T-helper 2 cell treated with Interferon-gamma antibody and Interleukin-4, amounts not matched to agents 5 μg/mL and 100 μg/mL, for 36 hours (primary cell): ENCODE results near the gene RPL37.

Experiments used
- DNase-seq: peaks from one replicate; pipeline ENCODE4 v3.0.0; 2021; ENCODE audit warnings: low spot score
- H3K27ac Mint-ChIP-seq: one replicate; pipeline ENCODE4 v1.8.0; 2021; ENCODE audit warnings: mild to moderate bottlenecking, mixed read lengths
- H3K27me3 Mint-ChIP-seq: one replicate; pipeline ENCODE4 v1.8.0; 2021; ENCODE audit warnings: low read depth, mixed read lengths
- H3K36me3 Mint-ChIP-seq: one replicate; pipeline ENCODE4 v1.8.0; 2021; ENCODE audit warnings: low read depth, mixed read lengths
- H3K4me1 Mint-ChIP-seq: one replicate; pipeline ENCODE4 v1.8.0; 2021; ENCODE audit warnings: low read depth, mixed read lengths
- H3K4me3 Mint-ChIP-seq: one replicate; pipeline ENCODE4 v1.8.0; 2022; ENCODE audit warnings: mild to moderate bottlenecking, moderate library complexity, mixed read lengths
- H3K9me3 Mint-ChIP-seq: one replicate; pipeline ENCODE4 v1.8.0; 2021; ENCODE audit warnings: mixed read lengths

RPL37 gene

DNA sequence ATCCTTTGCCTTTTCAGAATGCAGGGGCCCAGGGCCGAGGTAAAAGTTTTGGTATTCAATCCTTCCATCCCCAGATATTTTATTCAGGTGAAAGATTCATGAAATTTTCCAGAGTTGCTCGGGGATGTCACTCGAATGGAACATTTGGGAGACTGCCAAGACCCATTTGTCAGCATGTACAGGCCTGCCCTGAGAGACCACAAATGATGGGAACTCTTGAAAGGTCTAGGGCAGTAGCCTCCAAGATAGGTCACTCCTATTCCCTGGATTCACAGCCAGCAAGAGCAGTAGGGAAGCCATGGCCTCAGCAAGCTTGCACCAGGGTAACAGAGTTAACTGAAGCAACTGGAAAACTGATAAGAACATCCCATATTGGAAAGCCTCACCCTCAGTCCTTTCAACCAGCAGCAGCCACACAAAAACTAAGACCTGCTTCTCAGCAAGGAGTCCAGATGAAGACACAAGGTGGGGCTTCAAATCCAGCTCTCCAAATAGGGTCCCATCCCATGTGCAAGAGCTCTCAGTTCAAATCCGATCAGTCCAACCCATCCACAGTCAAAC, 18.7 kb upstream of the RPL37 start:
- no peak overlapping the region for H3K27ac Mint-ChIP-seq
- no peaks in the 10 kb centered on the region for H3K27me3 Mint-ChIP-seq
- H3K4me3 Mint-ChIP-seq = no peak overlapping the region
- H3K4me1 Mint-ChIP-seq = no peaks in the 10 kb centered on the region
- H3K9me3 Mint-ChIP-seq = peaks cover 4% of the 10 kb centered on the region
- H3K36me3 Mint-ChIP-seq = peaks cover 2% of the 10 kb centered on the region
- DNase-seq = no peak

DNA sequence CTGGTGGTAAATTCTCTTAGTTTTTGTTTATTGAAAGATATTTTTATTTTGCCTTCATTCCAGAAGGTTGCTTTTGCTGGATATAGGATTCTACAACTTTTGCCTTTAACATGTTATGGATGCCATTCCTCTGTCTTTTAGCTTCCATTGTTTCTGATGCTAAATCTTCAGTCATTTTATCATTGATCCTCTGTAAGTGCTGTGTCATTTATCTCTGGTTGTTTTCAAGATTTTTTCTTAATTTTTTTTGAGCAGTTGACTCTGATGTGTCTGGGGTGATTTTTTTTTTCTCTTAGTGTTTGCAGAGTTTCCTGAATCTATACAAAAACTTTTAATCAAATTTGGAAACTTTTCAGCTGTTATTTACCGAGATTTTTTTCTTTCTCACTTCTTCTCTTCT, 12.5 kb upstream of the RPL37 start:
- DNase-seq = no peak
- no peaks in the 10 kb centered on the region for H3K9me3 Mint-ChIP-seq
- H3K4me1 Mint-ChIP-seq = peaks cover 4% of the 10 kb centered on the region
- H3K27me3 Mint-ChIP-seq = peaks cover 20% of the 10 kb centered on the region
- no peak overlapping the region for H3K4me3 Mint-ChIP-seq
- H3K36me3 Mint-ChIP-seq = peaks cover 5% of the 10 kb centered on the region
- no peak overlapping the region for H3K27ac Mint-ChIP-seq

DNA sequence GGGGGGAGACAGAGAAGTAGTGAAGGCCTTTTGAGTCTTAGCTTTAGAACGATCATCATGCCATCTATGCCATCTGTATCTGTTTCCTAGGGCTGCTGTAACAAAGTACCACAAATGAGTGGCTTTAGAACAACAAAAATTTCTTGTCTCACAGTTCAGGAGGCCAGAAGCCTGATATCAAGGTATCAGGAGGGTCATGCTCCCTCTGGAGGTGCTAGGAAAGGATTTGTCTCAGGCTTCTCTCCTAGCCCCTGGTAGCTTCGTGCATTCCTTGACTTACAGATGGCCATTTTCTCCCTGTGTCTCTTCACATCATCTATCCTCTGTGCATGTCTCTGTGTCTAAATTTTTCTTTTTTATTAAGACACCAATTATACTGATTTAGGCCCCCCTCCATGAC, 11.3 kb upstream of the RPL37 start:
- no peak for DNase-seq
- Mint-ChIP-seq H3K27me3 (peaks cover 22% of the 10 kb centered on the region), H3K4me3 (no peak overlapping the region), H3K4me1 (peaks cover 6% of the 10 kb centered on the region), H3K36me3 (peaks cover 6% of the 10 kb centered on the region), H3K27ac (no peak overlapping the region), H3K9me3 (no peaks in the 10 kb centered on the region)

DNA sequence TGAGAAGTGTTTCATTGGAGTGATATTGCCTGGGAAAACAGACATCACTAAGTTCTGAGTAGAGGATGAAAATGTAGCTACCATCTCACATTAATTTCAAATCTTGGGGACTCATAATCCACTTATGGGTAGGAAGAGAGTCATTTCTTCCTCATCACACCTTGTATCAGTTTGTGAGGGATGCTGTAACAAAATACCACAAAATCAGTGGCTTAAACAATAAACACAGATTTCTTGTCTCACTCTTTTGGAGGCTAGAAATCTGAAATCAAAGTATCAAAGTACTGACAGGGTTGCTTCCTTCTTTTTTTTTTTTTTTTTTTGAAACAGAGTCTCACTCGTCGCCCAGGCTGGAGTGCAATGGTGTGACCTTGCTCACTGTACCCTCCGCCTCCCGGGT, 9.5 kb upstream of the RPL37 start:
- peaks cover 8% of the 10 kb centered on the region for H3K36me3 Mint-ChIP-seq
- no peak overlapping the region for H3K27ac Mint-ChIP-seq
- no peaks in the 10 kb centered on the region for H3K9me3 Mint-ChIP-seq
- H3K27me3 Mint-ChIP-seq = peaks cover 23% of the 10 kb centered on the region
- no peak for DNase-seq
- no peak overlapping the region for H3K4me3 Mint-ChIP-seq
- peaks cover 12% of the 10 kb centered on the region for H3K4me1 Mint-ChIP-seq

DNA sequence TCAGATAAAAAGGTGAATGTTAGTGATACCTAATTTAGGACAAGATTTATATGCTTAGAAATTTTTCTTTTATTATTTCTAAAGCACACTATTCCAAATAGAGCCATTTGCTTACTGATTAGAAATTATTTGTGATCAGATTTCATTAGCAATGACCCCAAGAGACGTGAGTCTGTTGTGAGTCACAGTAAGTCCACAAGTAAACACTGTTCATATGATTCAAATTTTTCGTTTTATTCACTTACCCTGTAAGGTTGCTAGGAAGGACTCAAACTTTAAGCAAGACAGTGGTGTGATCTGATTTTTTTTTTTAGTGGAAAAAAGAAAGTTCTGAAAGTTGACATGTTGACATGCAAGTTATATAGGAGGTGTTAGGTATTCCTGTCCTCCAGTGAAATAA, 7.3 kb upstream of the RPL37 start:
- H3K36me3 Mint-ChIP-seq = peaks cover 8% of the 10 kb centered on the region
- no peak for DNase-seq
- no peak overlapping the region for H3K27ac Mint-ChIP-seq
- H3K4me1 Mint-ChIP-seq = peaks cover 12% of the 10 kb centered on the region
- peaks cover 18% of the 10 kb centered on the region for H3K27me3 Mint-ChIP-seq
- no peak overlapping the region for H3K4me3 Mint-ChIP-seq
- no peaks in the 10 kb centered on the region for H3K9me3 Mint-ChIP-seq

DNA sequence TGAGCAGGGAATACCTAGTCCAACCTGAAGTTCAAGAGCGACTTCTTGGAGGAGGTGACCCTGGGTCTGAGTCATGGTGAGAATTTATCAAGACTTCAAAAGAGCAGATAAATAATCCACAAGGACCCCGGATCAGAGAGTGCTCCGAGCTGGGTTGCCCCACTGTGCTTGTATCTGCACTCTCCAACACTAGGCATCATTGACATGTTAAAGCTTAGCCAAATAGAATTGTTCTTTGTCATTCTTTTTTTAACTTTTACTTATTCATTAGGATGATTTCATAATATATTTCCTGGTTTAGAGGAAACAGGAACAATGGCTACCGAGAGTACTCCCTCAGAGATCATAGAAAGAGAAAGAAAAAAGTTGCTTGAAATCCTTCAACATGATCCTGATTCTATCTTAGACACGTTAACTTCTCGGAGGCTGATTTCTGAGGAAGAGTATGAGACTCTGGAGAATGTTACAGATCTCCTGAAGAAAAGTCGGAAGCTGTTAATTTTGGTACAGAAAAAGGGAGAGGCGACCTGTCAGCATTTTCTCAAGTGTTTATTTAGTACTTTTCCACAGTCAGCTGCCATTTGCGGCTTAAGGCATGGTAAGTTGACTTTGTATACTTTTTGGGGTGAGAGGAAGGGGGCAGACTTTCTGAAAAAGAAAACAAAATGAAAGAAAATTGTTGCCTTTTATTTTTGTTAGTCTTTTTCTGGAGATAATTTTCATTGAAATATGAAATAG, 6.2 kb upstream of the RPL37 start, which contains the start of gene CARD6:
CARD6 (plus strand) TSS at position 300 of the 738 bp plus-strand sequence; CDS start at position 316, 16 bp downstream.
- Mint-ChIP-seq H3K27ac (peak within 1 kb of the TSS; percentile 88), H3K4me3 (peak within 1 kb of the TSS; percentile 83), H3K4me1 (peaks cover 13% of the 10 kb centered on the region), H3K36me3 (peaks cover 11% of the 10 kb centered on the region), H3K27me3 (peaks cover 13% of the 10 kb centered on the region), H3K9me3 (peaks cover 7% of the 10 kb centered on the region)
- no peak for DNase-seq

DNA sequence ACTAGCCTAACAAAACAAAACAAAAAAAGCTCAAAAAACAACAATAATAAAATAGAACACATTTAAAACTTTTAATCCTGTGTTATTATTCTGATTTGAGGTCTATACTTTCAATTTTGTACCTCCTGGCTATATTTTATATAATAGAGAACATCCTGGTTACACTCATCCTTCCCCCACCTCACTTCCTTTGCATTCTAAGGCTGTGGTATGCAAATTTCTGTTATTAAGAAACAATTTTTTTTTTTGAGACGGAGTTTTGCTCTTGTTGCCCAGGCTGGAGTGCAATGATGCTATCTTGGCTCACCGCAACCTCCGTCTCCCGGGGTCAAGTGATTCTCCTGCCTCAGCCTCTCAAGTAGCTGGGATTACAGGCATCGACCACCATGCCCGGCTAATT, 3.1 kb upstream of the RPL37 start:
- H3K9me3 Mint-ChIP-seq = peaks cover 9% of the 10 kb centered on the region
- H3K27me3 Mint-ChIP-seq = peaks cover 4% of the 10 kb centered on the region
- no peak for DNase-seq
- no peak overlapping the region for H3K4me3 Mint-ChIP-seq
- peaks cover 29% of the 10 kb centered on the region for H3K4me1 Mint-ChIP-seq
- H3K27ac Mint-ChIP-seq = no peak overlapping the region
- H3K36me3 Mint-ChIP-seq = peaks cover 27% of the 10 kb centered on the region

DNA sequence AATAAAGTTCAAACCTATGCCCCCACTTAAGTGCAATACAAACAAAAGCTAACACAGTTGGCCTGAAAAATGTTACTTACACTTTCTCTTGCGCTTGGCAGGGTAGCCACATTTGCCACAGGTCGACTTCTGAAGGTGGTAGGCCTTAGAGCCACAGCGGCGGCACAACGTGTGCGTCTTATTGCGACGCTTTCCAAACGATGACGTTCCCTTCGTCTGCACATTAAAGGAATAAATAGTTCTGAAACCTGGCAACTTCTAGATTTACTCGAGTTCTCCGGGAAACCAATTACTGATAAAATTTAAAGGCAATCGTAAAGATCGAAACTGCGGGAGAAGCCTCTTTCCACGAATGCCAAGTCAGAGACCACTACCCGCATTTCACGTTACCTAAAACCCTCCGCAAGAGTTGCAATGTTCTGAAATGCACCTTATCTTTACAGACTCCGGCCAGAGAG, 602 bp downstream of the RPL37 start:
- Mint-ChIP-seq H3K36me3 (peaks cover 58% of the 10 kb centered on the region), H3K9me3 (peaks cover 9% of the 10 kb centered on the region), H3K27ac (peak overlapping the region; percentile 99), H3K4me1 (peaks cover 36% of the 10 kb centered on the region), H3K4me3 (peak overlapping the region; percentile 94), H3K27me3 (no peaks in the 10 kb centered on the region)
- DNase-seq = no peak

DNA sequence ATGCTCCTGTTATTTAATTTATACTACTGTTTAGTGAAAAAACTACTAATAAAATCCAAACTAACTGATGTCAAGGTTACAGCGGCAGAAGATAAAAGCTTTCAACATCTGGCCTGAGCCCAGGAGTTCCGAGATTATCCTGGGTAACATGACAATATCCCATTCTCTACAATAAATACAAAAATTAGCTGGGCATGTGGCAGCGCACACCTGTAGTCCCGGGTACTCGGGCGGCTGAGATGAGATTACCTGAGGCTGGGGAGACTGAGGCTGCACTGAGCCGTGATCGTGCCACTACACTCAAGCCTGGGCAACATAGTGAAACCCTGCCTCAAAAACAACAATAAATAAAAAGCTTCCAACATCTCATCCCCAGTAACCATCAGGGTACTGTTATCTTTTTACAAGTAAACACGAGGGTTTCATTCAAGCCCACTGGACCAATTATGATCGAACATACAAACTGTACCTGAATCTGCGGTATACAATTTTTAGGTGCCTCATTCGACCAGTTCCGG, 1.3 kb downstream of the RPL37 start:
- Mint-ChIP-seq H3K27ac (peak overlapping the region; percentile 99), H3K9me3 (peaks cover 9% of the 10 kb centered on the region), H3K4me3 (peak overlapping the region; percentile 94), H3K27me3 (no peaks in the 10 kb centered on the region), H3K4me1 (peaks cover 41% of the 10 kb centered on the region), H3K36me3 (peaks cover 64% of the 10 kb centered on the region)
- no peak for DNase-seq

DNA sequence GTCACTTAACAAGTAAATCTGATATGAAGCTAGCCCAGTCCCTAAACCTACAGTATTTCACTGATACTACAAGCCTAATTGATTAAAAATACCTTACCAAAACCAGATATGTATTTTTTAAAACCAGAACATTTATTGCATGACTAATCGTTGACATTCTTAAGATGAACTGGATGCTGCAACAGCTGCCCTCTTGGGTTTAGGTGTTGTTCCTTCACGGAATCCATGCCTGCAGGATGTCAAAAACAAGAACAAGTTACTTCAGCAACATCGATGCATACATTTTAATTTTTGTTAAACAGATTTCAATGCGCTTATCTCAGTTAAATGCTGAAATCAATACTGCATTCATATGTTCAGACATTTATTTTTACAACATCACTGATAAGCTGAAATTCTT, 2.7 kb downstream of the RPL37 start:
- peak overlapping the region; percentile 94 for H3K4me3 Mint-ChIP-seq
- DNase-seq = no peak
- peaks cover 9% of the 10 kb centered on the region for H3K9me3 Mint-ChIP-seq
- no peaks in the 10 kb centered on the region for H3K27me3 Mint-ChIP-seq
- peak overlapping the region; percentile 58 for H3K27ac Mint-ChIP-seq
- H3K4me1 Mint-ChIP-seq = peaks cover 46% of the 10 kb centered on the region
- H3K36me3 Mint-ChIP-seq = peaks cover 79% of the 10 kb centered on the region

DNA sequence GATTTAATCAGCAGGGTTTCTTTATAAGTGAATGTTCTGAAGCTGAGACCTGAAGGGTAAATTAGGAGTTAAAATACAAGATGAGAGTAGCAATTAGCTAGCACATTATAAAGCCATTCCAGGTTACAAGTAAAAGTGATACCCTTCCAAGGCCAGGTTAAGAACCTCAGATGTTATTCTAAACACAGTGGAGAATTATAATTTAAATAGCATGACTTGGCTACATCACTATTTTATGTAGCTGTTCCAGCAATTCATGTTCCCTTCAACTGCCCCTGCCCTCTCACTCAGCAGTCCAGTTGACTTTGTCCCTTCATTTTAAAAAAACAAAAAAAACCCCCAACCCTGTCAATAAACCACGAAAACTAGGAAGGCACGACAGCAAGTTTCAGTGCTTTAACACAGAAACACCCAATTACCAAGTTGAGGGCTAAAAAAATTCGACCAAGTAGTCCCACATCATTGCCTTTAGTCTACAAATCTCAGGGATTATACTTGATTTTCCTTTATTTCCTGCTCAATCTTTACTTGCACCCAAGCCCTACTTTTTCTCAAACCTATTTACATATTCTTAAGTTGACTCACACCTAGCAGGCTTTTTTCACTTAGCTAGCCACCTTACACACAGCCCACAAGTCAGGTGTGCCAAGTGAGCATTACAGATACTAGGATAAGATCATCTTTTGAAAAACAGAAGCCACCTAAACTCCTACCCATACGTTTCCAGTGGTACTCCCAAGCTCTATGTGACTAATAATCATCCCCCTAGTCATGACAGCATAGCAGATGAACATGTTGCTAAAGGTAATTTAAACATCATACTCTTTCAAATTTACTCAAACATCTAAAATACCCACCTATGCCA, 3.4 kb downstream of the RPL37 start:
- Mint-ChIP-seq H3K9me3 (peaks cover 5% of the 10 kb centered on the region), H3K4me1 (peaks cover 46% of the 10 kb centered on the region), H3K4me3 (peak overlapping the region; percentile 94), H3K36me3 (peaks cover 81% of the 10 kb centered on the region), H3K27me3 (no peaks in the 10 kb centered on the region), H3K27ac (peak overlapping the region; percentile 17)
- peak; percentile 41 for DNase-seq

DNA sequence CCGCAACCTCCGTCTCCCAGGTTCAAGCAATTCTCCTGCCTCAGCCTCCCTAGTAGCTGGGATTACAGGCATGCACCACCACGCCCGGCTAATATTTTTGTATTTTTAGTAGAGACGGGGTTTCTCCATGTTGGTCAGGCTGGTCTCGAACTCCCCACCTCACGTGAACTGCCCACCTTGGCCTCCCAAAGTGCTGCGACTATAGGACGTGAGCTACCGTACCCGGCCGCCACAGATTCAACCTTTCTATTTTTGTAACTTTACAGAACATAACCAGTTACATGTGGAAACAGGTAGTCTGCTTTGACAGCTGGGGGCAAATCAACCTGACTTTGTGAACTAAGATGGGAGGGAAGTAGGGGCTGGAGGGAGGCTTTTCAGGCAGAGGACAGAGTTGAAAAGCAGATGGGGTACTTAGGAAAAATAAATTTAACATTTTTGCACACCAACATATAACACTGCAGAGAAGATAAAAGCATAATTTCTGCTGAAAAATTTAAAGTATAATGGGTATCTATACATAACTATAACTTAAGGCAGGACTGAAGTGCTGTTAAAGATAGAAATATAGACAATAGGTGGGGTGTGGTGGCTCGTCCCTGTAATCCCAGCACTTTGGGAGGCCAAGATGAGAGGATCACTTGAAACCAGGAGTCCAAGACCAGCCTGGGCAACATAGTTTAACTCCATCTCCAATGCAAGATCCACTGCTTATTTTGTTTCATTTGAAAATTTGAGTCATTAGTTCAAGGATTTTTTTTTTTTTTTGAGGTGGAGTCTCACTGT, 5.1 kb downstream of the RPL37 start:
- H3K9me3 Mint-ChIP-seq = no peaks in the 10 kb centered on the region
- no peak overlapping the region for H3K27ac Mint-ChIP-seq
- DNase-seq = no peak
- H3K4me3 Mint-ChIP-seq = no peak overlapping the region
- H3K4me1 Mint-ChIP-seq = peaks cover 39% of the 10 kb centered on the region
- peaks cover 84% of the 10 kb centered on the region for H3K36me3 Mint-ChIP-seq
- H3K27me3 Mint-ChIP-seq = no peaks in the 10 kb centered on the region
